Raji (cell line): ENCODE data around the gene CLEC16A.

ENCODE experiments used
- POLR2A ChIP-seq: IDR thresholded peaks from 2 replicates; pipeline ENCODE4 v1.6.1; 2011; ENCODE audit warnings: low read depth, low read length, control low read depth; ENCODE audit not compliant: insufficient read depth

CLEC16A gene

DNA sequence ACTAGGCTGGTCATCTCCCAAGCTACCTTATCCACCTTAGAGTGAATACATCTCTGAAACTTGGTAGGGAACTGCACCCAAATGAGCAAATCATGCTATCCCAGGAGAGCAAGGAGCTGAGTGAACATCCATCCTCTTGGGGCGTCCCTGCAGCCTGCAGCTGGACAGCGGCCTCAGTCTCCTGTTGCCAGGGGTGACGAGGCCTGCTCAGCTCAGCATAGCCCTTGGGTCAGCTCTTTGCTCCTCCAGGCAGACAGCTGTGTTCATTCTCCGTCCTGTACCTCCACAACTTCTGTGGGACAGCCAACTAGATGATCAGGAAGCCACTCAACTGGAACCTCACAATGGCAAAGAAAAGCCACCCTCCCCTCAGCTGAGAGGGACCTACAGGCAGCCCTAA lies 199.8 kb downstream of the CLEC16A start:
- TF ChIP-seq POLR2A = no peak

DNA sequence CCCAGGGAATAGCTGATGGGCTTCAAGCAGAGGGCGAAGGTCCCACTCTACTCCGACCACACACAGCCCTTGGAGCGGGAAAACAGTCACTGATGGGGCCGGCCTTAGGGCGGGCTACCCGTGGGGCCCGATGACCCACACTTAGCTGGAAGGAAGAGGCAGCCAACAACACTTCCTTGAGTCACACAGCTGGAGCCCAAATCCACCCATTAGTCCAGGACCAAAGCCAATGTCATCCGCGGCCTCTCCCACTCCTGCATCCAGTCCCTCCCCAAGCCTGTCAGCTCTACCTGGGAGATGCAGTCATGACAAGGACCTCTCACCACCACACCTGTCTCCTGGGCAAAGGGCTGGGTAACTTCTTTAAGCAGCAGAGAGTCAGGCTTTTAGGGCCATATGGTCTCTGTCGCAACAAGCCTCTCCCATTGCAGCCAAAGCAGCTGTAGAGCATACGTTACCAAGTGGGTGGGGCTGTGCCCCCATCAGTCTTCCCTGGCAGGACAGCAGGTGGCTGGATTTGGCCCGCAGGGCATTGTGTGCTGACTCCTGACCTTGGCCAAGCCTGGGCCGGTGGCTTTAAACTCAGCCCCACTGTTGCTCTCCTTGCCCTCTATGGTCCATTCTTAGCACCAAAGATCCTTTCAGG lies 200.9 kb downstream of the CLEC16A start:
- TF ChIP-seq POLR2A = no peak

DNA sequence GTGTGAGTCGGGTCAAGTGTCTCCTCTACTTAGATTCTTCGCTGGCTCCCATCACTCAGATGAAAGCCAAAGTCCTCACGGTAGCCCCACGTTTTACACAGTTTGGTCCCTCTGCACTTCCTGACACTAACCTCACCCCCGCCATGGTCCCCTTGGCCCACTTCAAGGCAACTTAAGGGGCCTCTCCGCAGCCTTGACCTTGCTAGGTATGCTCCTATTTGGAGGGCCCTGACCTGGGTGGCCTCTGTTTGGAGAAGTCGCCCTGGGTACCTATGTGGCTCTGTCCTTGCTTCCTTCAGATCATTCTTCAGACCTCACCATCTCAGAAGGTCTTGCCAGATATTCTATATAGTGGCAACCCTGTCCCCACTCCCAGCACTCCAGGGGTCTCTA lies 201.5 kb downstream of the CLEC16A start:
- no peak for TF ChIP-seq POLR2A

DNA sequence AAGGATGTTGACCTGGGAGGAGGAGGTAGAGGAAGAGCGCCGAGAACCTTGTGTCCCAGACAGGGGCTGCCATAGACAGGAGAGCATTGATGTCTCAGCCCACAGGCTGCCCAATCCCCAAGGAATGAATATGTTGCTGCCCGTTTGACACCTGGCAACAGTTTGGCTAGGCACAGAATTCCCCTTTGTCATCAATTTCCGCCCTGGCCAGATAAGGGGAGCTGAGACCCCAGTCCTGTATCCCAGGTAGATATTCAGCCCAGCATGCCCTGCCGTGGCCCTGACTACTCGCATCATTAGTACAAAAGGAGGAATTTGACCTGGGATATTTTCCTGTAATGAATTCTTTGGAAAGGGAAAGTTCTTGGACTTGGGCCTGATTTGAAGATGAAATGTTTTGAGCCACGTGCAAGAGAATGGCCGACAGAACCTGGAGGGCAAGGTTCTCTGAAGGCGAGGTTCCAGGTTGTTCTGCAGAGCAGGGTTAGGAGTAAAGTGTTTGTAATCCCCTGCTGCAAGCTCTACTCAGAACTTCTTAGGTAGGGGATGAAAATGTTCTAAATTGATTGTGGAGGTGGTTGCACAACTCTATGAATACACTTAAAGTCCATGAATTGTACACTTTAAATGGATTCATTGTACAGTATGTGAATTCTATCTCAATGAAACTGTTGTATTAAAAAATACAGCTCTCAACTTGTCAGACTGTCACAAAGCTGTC lies 202.8 kb downstream of the CLEC16A start:
- TF ChIP-seq POLR2A = no peak

DNA sequence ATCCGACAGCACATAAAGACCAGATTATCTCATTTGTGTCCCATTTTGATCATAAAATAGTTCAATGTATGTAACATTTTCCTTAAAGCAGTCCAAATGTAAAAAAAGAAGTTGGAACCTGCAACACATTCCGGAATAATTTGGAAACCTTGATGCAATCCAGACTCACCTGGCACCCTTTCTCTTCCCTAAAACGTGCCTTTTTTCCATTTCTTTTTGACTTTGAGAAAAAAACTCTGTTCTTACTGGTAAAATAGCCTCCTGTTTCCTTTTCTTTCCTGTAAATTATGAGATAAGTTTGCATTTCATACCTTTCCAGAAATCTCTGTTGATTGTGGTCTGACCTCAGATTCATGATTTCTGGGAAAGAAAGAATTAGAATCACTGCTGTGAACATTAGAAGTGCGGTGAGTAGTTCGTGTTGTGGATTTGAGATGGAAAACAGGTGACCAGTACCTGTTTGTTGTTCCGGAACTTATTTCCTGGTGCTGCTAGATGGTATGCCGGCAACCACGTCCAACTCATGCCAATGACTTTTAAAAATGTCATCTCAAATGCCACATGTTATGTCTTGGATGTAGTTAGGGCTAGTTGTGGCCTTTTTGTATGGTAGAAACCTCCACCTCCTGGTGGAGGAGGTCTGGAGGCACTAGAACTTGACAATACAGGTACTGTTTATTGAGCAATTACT lies 203.5 kb downstream of the CLEC16A start:
- no peak for TF ChIP-seq POLR2A

DNA sequence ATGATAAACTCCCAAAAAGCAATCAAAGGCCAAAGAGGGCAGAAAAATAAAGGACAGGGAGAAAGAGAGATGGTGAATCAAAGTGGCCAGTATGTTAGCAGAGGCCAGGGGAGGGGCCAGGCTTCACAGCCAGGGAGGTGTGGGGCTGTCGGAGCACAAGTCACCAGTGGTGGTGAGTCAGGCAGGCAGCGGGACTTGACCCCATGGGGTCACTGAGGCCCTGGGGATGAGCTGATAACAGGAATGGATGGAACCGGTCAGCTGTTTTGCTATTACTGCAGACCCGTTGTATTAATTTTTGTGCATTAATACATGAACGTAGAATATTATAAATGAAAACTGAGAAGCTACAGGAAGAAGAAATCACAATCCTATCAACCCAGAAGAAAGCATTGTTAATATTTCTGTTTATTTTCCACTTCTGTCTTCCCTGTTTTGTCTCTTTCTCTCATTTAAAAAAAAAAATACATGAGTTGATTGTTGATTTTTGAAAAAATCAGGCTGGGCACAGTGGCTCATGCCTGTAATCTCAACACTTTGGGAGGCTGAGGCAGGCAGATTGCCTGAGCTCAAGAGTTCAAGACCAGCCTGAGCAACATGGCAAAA lies 204.8 kb downstream of the CLEC16A start:
- TF ChIP-seq POLR2A = no peak

DNA sequence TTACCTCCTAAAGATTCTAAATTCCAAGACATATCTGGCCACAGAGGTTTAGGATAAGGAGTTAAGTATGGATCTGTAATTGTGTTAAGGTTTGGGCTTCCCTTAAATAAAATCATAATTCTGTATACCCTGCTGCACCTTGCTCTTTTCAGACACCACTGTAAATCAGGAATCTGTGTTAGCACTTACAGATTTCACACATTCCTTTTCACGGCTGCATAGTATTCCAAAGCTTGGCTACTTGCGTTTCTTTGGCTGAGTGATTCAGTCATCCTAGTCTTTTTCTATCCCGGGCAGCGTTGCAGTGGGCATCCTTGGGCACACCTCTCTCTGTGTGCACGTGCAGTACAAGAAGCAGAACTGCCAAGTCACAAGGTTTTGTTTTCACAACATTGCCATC lies 205.8 kb downstream of the CLEC16A start:
- TF ChIP-seq POLR2A = no peak

DNA sequence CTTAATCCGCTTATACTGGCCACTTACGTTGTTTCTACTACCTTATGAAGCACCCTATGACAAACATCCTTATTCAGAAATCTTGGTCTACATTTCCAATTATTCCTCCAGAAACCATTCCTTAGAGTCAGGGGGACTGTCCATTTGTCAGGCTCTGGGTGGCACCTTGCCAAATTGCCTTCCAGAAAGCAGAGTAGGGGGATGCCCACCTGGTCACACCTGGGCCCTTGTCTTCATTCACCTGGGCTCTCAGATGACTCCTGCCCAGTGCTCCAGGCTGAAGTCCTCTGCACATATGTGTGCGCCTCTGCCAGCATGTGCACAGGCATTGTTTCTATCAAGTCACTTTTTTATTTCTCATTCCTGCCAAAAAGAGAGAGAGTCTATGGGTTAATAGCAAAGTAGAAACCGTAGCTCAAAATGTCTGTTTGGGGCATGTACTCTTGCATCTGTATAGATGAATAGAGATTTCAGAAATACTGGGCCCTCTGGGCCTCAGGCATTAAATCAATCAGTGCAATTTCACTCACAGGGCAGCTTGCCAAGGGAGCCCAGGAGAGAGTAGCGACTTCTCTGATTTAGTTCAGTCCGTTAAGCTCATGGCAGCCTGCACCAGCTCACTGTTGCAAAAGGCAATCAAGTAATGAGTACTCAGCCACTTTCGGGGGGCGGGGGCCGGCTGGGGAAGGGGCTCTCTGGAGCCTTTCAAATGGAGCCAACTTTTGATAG lies 207.0 kb downstream of the CLEC16A start:
- TF ChIP-seq POLR2A = no peak

DNA sequence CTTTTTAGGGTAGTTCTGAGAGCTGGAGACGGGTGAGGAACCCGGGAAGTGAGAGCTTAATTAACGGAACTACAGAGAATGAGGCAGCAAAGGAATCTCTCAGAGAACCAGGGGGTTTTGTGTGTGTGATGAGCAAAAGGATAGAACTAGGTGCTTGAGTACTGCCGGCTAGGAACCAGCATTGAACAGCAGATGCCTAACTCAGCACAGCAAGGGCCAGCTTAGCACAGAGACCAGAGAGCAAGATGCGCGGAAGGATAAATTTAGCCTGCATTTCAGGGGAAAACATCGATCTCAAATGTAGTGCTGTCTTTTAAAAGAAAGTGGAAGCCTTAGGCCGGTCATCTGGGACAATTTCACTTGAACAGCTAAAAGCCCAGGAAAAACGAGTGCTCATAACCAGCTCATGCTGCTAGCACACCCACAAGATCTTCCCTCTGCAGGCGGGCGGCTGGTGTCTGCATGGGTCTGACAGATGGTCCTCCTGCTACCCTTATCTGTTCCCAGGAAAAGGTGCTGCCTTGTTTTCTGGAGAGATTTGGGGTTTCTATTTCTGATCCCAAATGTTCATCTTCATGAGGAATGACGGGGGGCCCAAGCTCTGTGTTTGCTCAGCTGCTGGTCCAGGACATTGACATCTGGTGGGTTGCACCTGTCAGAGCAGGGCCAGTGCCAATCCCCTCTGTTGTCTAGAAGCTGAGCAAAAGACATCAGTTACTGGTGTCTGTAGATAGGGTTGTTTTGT lies 207.7 kb downstream of the CLEC16A start:
- TF ChIP-seq POLR2A = no peak

DNA sequence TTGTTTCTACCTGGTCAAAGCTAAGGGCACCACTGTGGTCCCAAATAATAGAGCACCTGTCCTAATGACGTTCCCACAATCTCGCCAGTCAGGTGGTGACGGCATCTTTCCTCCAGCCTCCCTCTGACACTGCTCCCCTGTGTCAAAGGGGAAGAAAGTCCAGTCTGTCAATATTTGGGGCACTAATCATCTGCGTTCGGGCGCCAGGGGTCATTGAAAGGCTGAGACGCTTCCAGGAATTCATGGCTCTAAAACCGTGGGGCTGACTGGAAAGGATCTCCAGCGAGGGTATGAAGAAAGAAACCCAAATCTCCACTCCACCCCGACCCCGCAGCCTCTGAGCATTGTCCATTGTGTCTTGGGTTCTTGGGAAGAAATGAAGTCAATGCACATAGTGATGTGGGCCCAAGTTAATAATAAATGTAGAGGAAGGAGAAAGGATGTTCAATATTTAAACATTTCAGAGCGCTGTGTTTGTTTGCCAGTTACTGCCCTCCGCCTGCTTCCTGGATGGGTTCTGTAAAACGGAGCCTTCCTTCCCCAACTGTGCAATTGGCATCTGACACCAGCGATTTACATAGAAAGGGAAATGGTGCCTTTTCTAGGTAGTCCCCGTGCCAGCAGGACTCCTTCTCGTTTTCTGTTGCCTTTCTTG lies 208.4 kb downstream of the CLEC16A start:
- no peak for TF ChIP-seq POLR2A

DNA sequence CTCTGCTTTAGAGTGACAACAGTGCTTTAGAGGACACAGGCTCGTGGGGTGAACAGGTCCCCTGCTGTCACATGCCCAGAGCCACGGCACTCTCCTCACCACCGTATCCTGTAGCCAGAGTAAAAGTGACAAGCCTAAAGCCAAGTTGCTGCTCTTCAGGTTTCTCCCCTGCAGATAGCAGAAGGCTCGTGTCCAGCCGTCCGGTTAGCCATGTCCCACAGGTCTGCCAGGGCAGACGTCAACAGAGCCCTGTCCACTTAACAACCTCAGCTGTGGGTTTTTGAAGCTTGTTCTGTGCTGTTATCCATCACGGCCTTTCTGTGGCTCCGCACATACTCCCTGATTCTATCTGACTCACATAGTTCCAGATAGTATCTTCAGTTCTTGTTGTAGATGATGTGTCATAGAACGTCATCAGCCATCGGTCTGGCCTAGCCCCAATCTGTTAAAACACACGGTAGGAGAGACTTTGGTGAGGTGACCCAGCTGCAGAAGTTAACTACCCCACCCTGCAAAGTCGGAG lies 211.0 kb downstream of the CLEC16A start:
- TF ChIP-seq POLR2A = no peak

DNA sequence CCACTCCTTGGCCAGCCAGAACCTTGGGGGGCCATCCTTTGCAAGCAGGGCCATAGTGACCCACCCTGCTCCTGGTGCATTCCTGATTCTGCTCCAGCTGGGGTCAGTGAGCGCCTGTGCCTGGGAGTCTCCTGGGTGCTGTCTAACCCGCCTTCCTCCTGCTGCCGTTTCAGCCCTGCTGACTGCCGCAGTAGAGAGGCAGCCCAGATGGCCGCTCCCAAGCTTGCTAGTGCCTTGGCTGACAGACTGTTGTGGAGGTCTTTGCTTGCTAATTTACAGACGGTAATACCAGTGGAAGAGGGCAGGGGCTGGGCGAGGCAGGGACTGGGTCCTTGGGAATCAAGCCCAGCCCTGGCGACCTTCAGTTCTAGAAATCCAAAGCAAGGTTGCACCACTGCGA lies 212.0 kb downstream of the CLEC16A start:
- TF ChIP-seq POLR2A = no peak

DNA sequence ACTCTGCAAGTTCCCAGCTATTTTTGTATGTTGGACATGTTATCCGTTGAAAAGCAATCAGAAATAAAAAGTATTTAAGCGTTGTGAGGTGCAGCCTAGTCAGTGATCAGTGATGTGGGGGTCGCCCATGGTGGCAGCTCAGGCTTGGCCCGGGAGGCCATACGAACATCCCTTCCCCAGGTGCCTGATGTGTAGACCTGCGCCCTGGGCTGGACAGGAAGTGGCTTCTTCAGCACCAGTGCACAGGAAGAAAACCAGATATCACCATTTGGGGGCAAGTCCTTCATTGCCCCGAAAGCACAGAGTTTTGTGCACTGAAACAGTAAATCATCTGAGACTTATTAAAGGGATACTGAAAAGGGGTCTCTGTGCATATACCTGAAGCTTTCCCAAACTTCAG lies 212.8 kb downstream of the CLEC16A start:
- no peak for TF ChIP-seq POLR2A

DNA sequence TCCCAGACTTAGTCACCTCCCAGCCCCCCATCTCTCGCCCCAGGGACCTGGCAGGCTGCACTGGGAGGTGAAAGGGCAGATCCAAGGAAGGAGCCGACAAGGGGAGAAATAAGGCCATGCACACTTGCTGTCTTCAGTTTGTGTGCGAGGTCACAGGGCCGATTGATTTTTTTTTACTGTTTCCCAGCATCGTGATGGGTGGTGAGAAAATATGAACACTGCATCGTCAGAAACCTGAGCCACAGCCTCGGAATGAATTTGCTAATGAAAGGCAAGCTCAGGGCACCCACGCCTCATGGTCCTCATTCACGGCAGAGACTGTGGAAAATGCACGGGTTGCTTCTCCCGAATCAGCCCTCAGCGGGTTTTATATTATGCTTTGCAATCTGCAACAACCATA lies 213.7 kb downstream of the CLEC16A start:
- no peak for TF ChIP-seq POLR2A
